Kidney (tissue), 14 donors: ENCODE data around the gene GOLGA7B. TPM values are rescaled to one million over a fixed set of nuclear protein-coding genes. Genes with fewer than 3 reads are reported as not detected.

Experiments used
- DNase-seq, 5 donors: peaks; one replicate each; pipeline ENCODE4 v3.0.0-alpha.2; 2013 to 2020
- FAIRE-seq: peaks from 2 replicates; lab custom pipeline; 2012; peaks lifted over from hg19 to GRCh38; lab: Jason Lieb, UNC
- H3K27ac ChIP-seq, 2 donors: one replicate each; pipeline ENCODE4 v1.7.0; 2013; ENCODE audit warnings: low read depth in 2 of 2, low read length in 2 of 2, inconsistent platforms in 1 of 2
- H3K27me3 ChIP-seq: one replicate; pipeline ENCODE4 v1.7.1; 2013; ENCODE audit warnings: low read length, inconsistent platforms; ENCODE audit not compliant: control insufficient read depth, insufficient read depth
- H3K36me3 ChIP-seq, 3 donors: one replicate each; pipeline versions ENCODE4 v1.7.0 to v1.7.1; 2013; ENCODE audit warnings: low read length in 3 of 3, control low read depth in 1 of 3, inconsistent platforms in 1 of 3; ENCODE audit not compliant: insufficient read depth in 3 of 3, control insufficient read depth in 2 of 3
- H3K4me1 ChIP-seq, 3 donors: one replicate each; pipeline versions ENCODE4 v1.7.0 to v1.7.1; 2013; ENCODE audit warnings: low read length in 3 of 3, inconsistent platforms in 1 of 3, low read depth in 1 of 3; ENCODE audit not compliant: control insufficient read depth in 2 of 3, insufficient read depth in 2 of 3
- H3K4me3 ChIP-seq, 3 donors: one replicate each; pipeline versions ENCODE4 v1.7.0 to v1.8.1; 2013; ENCODE audit warnings: low read length in 3 of 3, control low read depth in 1 of 3, inconsistent platforms in 1 of 3
- H3K9ac ChIP-seq, 3 donors: one replicate each; pipeline versions ENCODE4 v1.7.0 to v1.7.1; 2013; ENCODE audit warnings: low read length in 3 of 3, control low read depth in 1 of 3, inconsistent platforms in 1 of 3
- H3K9me3 ChIP-seq, 3 donors: one replicate each; pipeline versions ENCODE4 v1.7.0 to v1.7.1; 2013; ENCODE audit warnings: low read length in 3 of 3, control low read depth in 1 of 3, inconsistent platforms in 1 of 3; ENCODE audit not compliant: control insufficient read depth in 2 of 3, insufficient read depth in 1 of 3
- CTCF ChIP-seq: IDR thresholded peaks from 3 replicates; pipeline ENCODE4 v1.5.1; 2012; ENCODE audit warnings: mild to moderate bottlenecking, moderate library complexity, borderline replicate concordance; ENCODE audit not compliant: insufficient read depth; ENCODE audit errors: extremely low read depth
- intact Hi-C: fragments of 100-400 bp; cut with DNase I; formaldehyde crosslinking; loops from one replicate; pipeline ENCODE4 v1.11.1; 2022
- polyA plus RNA-seq: library from polyadenylated mRNA; stranded (reverse); fragments of 350-450 nt; fragmentation: Illumina TruSeq; extraction: RNeasy Lipid Tissue Mini Kit (QIAGEN cat#74804); gene quantifications from one replicate; pipeline ENCODE4 v1.2.3, GENCODE V29; 2014; ENCODE audit warnings: low read depth, low replicate concordance; ENCODE audit not compliant: insufficient read depth
- total RNA-seq: library from RNA; stranded (reverse); fragmentation: NEBNext Ultra II Directional; extraction: Animal tissue kit (Norgen Biotek cat#: 25700); gene quantifications from one replicate; pipeline ENCODE4 v1.2.1, GENCODE V29; 2021
- donor health status: control.
- donor health status: control.
- donor health status: control.
- donor health status: control.
- donor health status: control.
- donor health status: DM: yes; HTN: yes; CAD: no.
- donor health status: Normal renal cell carcinoma (clear cell type).

GOLGA7B gene
- total and polyA plus RNA-seq, 2 donors from 2014 or later = 0.50 TPM; not detected in 1

- H3K27ac ChIP-seq = no peak overlapping the region
- no peak for FAIRE-seq
- no peak for DNase-seq
Measured at GRCh38 chr10:97887399-97887798, 37.8 kb downstream of the GOLGA7B start.

GRCh38 chr10:97888134-97888533 lies 38.5 kb downstream of the GOLGA7B start:
- TF ChIP-seq CTCF = no peak
- DNase-seq = no peak
- Histone ChIP-seq H3K9me3 (no peaks in the 10 kb centered on the region), H3K9ac (no peak overlapping the region), H3K4me3 (no peak overlapping the region), H3K4me1 (peaks cover 0 to 4% (median 0%) of the 10 kb centered on the region in 3 donors), H3K27me3 (no peaks in the 10 kb centered on the region), H3K27ac (no peak overlapping the region), H3K36me3 (no peaks in the 10 kb centered on the region)
- intact Hi-C loops = no loop called here
- FAIRE-seq = no peak

More at GRCh38 chr10:97887399-97887798, 37.8 kb downstream of the GOLGA7B start:
- H3K4me3 ChIP-seq = no peak overlapping the region
- no peaks in the 10 kb centered on the region for H3K9me3 ChIP-seq
- no peak for TF ChIP-seq CTCF
- intact Hi-C loops = no loop called here
- no peaks in the 10 kb centered on the region for H3K27me3 ChIP-seq
- peaks cover 0 to 4% (median under 1%) of the 10 kb centered on the region in 3 donors for H3K4me1 ChIP-seq
- H3K36me3 ChIP-seq = no peaks in the 10 kb centered on the region
- H3K9ac ChIP-seq = no peak overlapping the region

- TF ChIP-seq CTCF = no peak
- no peaks in the 10 kb centered on the region for H3K9me3 ChIP-seq
- H3K27me3 ChIP-seq = no peaks in the 10 kb centered on the region
- DNase-seq = peak; percentile 43 to 94 (median 68)
- FAIRE-seq = no peak
- no peak overlapping the region for H3K4me3 ChIP-seq
- H3K27ac ChIP-seq = peak overlapping the region in 1 of 2 donors; percentile 60
- intact Hi-C loops = no loop called here
- H3K9ac ChIP-seq = no peak overlapping the region
- peaks cover 0 to 4% (median 0%) of the 10 kb centered on the region in 3 donors for H3K4me1 ChIP-seq
- H3K36me3 ChIP-seq = no peaks in the 10 kb centered on the region
Measured at GRCh38 chr10:97888641-97889262, 39.1 kb downstream of the GOLGA7B start.
